AG08395 (cell line): ENCODE measurements around the gene SDK1.

Experiments
- DNase-seq: peaks from one replicate; pipeline ENCODE4 v3.0.0; 2012; ENCODE audit warnings: mixed read lengths, low spot score

The SDK1 gene, protein sequence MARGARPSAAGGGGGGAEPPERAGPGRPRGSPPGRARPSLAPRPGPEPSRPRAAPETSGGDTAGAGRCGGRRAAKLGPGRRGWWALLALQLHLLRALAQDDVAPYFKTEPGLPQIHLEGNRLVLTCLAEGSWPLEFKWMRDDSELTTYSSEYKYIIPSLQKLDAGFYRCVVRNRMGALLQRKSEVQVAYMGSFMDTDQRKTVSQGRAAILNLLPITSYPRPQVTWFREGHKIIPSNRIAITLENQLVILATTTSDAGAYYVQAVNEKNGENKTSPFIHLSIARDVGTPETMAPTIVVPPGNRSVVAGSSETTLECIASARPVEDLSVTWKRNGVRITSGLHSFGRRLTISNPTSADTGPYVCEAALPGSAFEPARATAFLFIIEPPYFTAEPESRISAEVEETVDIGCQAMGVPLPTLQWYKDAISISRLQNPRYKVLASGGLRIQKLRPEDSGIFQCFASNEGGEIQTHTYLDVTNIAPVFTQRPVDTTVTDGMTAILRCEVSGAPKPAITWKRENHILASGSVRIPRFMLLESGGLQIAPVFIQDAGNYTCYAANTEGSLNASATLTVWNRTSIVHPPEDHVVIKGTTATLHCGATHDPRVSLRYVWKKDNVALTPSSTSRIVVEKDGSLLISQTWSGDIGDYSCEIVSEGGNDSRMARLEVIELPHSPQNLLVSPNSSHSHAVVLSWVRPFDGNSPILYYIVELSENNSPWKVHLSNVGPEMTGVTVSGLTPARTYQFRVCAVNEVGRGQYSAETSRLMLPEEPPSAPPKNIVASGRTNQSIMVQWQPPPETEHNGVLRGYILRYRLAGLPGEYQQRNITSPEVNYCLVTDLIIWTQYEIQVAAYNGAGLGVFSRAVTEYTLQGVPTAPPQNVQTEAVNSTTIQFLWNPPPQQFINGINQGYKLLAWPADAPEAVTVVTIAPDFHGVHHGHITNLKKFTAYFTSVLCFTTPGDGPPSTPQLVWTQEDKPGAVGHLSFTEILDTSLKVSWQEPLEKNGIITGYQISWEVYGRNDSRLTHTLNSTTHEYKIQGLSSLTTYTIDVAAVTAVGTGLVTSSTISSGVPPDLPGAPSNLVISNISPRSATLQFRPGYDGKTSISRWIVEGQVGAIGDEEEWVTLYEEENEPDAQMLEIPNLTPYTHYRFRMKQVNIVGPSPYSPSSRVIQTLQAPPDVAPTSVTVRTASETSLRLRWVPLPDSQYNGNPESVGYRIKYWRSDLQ (N-terminal part only)

DNA sequence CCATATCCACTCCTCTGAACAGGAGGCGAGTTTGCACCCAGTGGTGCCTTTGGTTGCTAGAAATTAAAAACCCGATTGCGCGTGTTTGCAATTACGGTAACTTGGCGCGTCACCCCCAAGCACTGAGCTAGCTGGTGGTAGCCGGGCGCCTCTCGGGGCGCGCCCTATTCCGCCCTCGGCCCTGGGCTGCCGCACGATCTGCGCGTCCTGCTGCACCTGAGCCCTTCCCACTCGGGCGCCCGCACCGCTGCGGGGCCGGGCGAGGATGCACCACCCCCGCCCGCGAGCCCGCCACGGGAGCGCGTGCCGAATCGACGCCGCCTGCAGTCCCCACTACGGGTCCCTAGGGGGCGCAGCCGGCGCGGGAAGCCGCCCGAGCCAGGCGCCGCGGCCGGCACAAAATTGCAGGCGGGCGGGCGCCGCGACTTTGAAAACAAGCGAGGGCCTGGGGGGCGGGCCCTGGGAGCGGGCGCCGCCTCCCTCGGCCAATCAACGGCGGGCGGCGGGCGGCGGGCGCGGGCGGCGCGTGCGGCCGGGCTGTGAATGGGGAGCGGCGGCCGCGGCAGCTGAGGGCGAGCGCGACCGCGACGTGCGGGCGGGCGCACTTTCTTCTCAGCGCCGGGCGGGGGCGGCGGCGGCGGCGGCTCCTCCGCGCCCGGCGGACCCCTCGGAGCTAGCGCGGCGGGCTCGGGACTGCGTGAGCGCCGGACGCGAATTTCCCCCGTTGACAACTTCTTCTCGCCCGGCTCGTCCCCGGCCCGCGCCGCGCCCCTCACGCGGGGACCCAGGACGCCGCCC lies at the start of gene SDK1:
SDK1 (plus strand) TSS at position 602 of the 798 bp plus-strand sequence. CDS start 335 bp downstream, outside the sequence.
- peak; percentile 66 for DNase-seq

DNA sequence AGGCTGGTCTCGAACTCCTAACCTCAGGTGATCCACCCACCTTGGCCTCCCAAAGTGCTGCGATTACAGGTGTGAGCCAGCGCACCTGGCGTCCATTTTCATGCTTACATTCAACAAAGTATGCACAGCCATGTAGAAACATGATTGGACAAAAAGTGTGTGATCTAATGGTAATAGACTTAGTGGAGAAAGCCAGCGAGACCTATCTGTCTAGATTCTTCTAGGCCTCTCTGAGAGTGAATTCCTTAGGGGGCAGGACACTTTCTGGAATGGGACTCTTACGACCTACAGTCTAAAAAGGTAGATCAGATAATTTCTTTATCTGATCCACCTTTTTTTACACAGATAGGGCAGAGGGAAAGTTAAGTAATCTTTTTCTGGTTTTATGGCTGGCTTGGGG lies 46.3 kb upstream of the SDK1 start:
- no peak for DNase-seq

DNA sequence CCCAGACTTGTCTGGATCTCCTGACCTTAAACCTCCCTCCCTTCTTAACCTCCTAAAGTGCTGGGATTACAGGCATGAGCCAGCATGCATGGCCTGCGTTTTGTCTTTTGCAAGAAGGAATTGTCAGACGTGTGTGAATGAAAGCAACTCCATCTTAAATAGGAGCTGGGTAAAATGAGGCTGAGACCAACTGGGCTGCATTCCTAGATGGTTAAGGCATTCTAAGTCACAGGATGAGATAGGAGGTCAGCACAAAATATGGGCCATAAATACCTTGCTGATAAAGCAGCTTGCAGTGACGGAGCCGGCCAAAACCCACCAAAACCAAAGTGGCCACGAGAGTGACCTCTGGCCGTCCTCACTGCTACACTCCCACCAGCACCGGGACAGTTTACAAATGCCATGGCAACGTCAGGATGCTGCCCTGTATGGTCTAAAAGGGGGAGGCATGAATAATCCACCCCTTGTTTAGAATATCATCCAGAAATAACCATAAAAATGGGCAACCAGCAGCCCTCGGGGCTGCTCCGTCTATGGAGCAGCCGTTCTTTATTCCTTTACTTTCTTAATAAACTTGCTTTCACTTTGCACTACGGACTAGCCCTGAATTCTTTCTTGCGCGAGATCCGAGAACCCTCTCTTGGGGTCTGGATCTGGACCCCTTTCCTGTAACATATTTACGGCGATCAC lies 41.2 kb upstream of the SDK1 start:
- no peak for DNase-seq

DNA sequence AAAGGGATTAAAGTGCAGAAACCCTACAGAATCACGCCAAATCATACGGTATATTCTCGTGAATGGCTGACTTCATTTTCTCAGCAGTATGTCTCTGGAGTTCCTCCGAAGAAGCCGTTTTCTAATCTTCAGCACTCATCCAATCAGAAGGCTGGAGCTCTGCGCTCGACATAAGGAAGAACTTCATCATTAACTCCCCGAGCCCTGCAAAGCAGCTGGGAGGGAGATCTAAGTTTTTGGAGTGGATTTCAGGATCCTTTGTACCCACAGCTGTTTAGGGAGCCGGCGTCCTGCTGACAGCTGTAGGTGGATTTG lies 40.7 kb upstream of the SDK1 start:
- peak; percentile 44 for DNase-seq

DNA sequence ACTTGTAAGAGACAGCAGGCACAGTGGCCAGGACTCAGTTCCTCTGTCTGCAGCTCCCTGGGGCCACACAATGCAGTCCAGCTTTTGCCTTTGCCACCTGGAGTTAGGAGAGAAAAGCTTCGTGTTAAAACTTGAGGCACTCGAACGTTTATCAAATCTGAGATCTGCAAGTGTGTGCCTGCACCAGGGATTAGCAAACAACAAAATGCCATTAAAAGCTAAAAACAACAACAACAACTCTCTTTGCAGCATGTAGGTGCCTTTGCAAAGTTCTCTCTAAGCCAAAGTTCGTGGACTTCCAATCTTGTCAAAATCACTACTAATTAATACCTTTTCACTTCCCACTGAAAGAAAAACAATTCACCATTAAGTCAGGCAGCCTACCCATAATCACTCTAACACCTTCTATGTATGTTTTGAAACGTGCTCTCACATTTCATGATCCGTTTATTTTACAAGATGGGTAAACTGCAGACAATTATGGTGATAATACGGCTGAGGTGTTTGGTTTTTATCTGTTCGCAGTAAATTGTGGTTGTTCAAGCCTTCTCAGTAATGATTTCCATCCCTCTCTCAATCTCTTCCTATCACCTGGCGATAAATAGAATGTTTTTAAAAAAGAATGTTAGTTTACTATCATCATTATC lies 36.2 kb upstream of the SDK1 start:
- DNase-seq = no peak

DNA sequence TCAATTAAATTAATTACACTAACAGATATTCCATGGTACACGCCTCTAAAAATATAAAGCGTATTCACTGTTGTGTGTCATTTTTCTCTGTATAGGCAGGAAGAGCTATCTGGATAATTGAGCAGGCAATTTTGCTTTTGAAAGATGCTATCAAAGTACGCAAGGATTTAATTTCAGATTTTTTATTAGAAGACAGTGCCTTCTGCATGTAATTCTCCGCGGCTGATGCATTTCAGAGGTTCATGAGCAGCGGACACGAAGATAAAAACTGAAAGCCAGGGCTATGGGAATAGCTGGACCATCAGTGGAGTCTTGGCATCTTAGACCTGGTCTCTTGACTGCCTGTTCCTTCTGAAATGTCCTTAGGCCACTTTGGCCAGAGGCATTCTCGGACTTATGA lies 35.7 kb upstream of the SDK1 start:
- no peak for DNase-seq

DNA sequence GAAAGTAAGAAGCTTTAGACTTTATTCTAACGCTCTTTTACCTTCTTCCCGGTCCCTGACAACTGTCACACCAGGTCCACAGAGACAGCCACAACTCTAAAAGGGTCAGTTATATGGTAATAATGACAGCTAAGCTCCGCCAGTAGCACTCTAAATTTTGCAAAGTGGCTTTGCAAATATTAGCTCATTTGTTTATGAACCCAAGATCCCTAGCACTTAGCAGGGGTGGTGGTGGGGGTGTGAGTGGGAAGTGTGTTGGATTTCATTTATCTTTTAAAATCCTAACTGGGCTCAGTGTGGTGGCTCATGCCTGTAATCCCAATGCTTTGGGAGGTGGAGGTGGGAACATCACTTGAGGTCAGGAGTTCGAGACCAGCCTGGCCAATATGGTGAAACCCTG lies 34.8 kb upstream of the SDK1 start:
- no peak for DNase-seq

DNA sequence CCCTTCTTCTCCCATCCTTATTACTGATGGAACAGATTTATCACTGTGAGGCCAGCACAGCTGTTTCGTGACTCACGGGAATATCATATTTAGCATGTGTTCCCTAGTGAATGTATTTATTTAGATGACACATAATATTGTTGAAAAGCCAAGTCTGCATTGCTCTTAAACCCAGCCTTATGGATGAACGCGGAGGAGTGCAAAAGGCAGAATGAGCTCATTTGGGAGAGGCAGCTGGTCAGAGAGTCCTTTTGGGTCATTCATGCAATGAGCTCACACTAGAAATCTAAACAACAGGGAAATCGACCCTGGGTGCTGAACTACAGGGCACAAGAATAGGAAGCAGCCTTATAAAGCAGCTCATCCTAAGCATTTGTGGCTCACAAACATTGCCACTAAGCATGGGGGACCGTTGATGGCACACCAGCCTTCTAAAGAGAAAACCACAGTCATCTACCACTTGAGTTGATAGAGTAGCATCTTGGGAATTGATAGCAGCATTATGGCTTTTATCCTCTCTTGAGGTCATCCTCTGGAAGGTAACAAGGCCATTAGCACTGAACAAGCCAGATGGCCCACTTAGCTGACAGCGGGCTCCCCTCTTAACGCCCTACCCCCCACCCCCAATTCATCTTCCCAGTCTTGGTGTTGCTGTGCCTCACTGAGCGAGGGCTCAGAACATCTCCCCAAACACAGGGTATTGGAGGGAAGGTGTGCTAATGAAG lies 32.9 kb upstream of the SDK1 start:
- DNase-seq = no peak

DNA sequence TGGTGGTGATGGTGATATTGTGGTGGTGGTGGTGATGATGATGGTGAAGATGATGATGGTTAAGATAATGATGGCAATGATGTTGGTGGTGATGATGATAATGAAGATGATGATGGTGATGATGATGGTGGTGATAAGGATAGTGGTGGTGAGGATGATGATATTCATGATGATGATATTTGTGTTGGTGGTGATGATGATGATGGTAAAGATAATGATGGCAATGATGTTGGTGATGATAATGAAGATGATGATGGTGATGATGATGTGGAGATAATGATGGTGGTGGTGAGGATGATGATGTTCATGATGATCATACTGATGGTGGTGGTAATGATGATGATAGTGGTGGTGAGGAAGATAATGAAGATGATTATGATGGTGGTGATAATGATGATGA lies 30.7 kb upstream of the SDK1 start:
- DNase-seq = no peak

DNA sequence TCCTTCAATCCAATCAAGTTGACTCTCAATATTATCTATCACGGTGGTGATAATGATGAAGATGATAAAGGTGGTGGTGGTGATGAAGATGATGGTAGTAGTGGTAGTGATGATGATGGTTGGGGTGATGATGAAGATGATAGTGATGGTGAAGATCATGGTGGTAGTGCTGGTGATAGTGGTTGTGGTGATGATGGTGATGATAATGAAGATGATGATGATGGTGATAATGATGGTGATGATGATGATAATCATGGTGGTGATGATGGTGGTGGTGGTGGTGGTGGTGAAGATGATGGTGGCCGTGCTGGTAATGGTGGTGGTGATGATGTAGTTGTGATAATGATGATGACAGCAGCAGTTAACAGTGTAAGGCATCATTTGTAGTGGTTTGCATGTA lies 29.8 kb upstream of the SDK1 start:
- DNase-seq = no peak

DNA sequence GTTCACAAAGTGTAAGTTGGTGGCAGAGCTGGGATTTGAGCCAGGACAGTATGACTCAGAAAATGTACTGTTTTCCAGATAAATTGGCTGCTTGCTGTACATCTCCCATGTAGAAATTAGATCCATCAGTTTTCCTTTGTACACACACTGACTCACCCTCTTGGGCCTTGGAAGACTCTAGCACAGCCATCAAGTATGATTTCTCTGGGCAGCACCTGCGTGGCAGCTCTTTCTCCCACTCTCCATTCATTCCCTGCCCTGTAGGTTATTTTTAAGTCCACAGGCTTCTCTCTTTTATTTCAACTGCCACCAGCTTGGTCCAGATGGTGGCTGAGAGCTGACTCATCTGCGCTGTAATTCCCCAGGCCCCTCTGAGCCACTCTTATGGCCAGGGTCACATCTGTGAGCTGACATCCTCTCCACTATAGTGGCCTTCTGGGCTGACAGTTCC lies 28.3 kb upstream of the SDK1 start:
- DNase-seq = no peak

DNA sequence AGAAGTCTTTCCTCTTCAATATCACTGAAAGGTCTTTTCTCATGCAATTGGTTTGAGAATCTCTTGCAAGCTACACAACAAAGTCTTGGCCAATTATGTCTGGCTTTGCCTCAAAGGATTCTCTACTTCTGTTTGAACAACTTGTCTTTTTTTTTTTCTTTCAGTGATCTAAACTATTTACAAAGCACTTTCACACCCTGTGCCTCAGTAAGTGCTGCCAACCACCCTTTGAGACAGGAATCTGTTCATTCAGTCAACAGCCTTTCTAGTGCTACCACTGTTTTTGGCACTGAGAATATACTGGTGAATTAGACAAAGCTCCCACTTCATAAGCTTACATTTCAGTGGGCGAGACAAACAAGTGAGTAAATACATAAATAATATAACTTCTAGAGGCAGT lies 26.9 kb upstream of the SDK1 start:
- no peak for DNase-seq

DNA sequence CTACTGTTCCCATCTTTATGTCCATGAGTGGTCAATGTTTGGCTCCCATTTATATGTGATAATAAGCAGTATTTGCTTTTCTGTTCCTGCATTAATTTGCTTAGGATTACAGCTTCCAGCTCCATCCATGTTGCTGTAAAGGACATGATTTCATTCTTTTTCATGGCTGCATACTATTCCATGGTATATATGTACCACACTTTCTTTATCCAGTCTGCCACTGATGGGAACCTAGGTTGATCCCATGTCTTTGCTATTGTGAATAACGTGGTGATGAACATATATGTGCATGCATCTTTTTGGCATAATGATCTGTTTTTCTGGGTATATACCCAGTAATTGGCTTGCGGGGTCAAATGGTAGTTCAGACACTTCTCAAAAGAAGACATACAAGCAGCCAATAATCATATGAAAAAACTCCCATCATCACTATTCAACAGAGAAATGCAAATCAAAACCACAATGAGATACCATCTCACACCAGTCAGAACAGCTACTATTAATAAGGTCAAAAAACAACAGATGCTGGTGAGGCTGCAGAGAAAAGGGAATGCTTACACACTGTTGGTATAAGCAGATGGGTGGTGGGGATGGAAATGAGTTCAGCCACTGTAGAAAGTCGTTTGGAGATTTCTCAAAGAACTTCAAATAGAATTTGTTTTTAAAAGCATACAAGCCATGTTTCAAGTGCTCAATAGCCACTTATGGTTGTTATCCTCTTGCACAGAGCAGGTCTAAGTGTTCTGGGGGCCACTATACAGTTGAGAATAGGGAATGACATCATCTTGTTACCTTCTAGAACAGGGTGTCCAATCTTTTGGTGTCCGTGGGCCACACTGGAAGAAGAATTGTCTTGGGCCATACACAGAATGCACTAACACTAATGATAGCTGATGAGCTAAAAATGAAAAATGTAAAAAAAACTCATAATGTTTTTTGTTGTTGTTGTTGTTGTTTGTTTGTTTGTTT lies 23.2 kb upstream of the SDK1 start:
- DNase-seq = no peak

DNA sequence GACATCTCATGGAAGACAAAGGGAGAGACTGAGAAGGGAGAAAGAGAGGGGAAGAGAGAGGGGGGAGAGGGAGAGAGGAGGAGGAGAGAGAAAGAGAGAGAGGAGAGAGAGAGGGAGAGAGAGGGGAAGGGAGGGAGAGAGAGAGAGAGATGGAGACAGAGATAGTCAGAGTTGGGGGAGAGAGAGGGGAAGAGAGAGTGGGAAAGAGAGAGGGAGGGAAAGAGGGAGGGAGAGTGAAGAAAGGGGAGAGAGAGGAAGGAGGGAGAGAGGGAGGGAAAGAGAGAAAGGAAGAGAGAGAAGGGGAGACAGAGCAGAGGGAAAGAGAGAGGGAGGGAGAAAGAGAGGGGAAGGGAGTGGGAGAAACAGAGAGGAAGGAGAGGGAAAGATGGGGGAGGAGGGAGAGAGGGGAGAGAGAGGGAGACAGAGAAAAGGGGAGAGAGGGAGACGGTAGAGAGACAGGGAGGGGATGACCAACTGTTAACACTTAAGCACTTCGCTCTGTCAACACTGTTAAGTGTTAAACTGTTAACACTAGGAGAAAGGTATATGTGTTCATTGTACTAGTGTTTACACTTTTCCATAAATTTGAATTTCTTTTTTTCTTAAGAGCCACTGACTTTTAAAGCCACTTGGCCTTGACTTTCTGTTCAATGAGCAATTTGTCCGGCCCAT lies 21.8 kb upstream of the SDK1 start:
- no peak for DNase-seq

DNA sequence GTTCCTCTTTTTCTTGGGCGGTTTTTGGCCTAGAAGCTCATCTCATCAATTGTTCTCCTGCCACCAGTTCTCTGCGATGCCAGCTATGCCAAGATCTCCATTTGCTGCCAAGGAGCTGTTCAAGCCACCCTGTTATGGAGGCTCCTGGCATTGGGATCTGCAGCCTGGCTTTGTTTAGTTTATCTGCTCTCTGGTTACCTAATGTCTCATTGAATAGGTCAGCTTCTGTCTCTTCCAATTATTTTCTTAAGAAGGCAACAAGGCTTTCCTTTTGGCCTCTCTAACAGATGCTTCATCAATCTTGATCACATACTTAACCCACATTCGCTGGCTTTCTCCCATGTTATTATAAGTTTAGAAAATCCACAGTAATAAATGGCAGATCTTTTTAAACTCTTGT lies 20.6 kb upstream of the SDK1 start:
- no peak for DNase-seq

DNA sequence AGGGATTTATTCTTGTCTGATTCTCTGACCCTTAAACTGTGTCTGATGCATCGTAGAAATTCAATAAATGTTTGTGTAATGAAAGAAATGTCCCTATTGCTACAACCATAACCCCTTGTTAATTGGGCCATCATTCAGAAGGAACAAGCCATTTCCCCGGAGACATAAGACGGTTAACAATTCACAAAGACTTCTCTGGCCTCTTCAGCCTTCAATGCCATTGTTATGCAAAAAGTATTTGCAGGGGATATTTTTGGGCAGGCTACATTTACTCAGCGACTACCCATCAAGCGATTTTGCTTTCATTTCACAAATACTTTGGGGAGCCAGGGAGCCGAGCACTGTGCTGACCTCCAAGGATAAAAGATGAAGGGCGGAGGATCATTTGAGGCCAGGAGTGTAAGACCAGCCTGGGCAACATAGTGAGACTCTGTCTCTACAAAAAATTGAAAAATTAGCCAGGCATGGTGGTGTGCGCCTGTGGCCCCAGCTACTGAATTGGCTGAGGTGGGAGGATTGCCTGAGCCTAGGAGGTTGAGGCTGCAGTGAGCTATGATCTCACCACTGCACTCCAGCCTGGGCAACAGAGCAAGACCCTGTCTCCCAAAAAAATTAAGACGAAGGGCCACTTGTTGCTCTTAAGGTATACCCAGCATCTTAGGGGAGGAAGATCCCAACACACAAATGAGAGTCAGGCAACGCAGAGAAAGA lies 20.0 kb upstream of the SDK1 start:
- no peak for DNase-seq

DNA sequence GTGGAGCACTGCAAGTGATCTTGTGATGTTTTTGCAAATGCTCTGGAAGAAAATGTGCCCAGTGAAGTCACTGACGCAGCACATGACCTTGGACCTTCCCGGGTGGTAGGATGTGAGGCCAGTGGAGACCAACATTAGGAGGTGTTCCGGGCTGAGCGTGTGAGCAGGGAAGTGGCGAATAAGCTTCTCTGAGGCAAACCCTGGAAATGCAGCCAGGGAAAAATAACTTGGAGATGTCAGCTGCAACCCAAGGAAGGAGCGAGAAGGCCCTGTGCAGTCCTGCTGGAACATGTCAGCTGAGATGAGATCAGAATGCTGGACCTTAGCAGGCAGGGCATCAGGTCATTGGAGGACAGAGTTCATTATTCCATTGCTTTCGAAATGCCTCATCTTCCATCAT lies 18.6 kb upstream of the SDK1 start:
- DNase-seq = no peak
